Neural cell (in vitro differentiated cells): ENCODE results near the gene NRROS.

Experiments
- EZH2 ChIP-seq: fragments of 200-600, 300-800 bp; shearing (Covaris generic), sonication (generic); IDR thresholded peaks from 2 replicates; pipeline ENCODE4 v1.6.1; 2014; ENCODE audit warnings: antibody characterized with exemption, low read length, borderline replicate concordance, mild to moderate bottlenecking; ENCODE audit not compliant: insufficient read depth, poor library complexity, severe bottlenecking
- POLR2AphosphoS5 ChIP-seq: IDR thresholded peaks from 2 replicates; pipeline ENCODE4 v1.6.1; 2012

DNA sequence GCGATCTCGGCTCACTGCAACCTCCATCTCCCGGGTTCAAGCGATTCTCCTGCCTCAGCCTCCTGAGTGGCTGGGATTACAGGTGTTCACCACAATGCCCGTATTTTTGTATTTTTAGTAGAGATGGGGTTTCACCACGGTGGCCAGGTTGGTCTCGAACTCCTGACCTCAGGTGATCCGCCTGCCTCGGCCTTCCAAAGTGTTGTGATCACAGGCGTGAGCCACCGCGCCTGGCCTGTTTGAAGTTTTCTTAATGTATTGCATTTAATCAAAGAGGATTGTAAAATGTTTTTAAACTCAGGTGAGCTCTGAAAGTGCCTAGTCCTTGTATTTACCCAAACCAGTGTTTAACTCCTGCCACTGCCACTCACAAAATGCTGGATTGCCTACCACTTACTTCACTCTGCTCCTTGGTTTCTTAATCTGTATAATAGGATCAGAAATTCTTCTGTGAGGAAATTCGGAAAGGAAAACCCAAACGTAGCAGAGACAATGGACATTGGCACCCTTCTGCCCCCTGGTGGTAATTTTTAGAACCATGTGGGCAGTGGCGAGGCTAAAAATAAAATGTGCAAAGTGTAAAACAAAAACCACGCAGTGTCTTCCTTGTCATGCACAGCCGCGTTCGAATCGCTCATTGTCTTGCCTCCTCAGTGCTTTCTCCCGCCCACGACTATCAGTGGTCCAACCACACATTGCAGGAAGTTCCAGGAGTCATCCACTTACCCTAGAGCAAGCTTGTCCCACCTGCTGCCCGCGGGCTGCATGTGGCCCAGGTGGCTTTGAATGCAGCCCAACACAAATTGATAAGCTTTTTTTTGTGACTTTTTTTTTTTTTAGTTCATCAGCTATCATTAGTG, 45.3 kb downstream of the NRROS start:
- TF ChIP-seq POLR2AphosphoS5 (no peak), EZH2 (no peak)
